IPS-18c (cell line): Measurements from ENCODE around the gene SIK3.

Source experiments
- H3K4me3 ChIP-seq: 2 replicates; pipeline ENCODE4 v1.7.0; 2013; ENCODE audit warnings: low read depth, mild to moderate bottlenecking, low read length, moderate library complexity; ENCODE audit not compliant: insufficient read depth
- H3K9me3 ChIP-seq: one replicate; pipeline ENCODE4 v1.6.1; 2013; ENCODE audit warnings: mild to moderate bottlenecking, low read length, moderate library complexity; ENCODE audit not compliant: control insufficient read depth, insufficient read depth

Gene SIK3

GRCh38 chr11:116936754-116937446 lies 161.3 kb downstream of the SIK3 start:
- no peak overlapping the region for H3K4me3 ChIP-seq
- no peaks in the 10 kb centered on the region for H3K9me3 ChIP-seq

GRCh38 chr11:116935514-116935913 lies 162.7 kb downstream of the SIK3 start:
- no peak overlapping the region for H3K4me3 ChIP-seq

GRCh38 chr11:116935089-116935488 lies 163.1 kb downstream of the SIK3 start:
- H3K4me3 ChIP-seq = no peak overlapping the region

More at GRCh38 chr11:116935514-116935913, 162.7 kb downstream of the SIK3 start:
- no peaks in the 10 kb centered on the region for H3K9me3 ChIP-seq

GRCh38 chr11:116933961-116934360 lies 164.3 kb downstream of the SIK3 start:
- no peak overlapping the region for H3K4me3 ChIP-seq
- no peaks in the 10 kb centered on the region for H3K9me3 ChIP-seq

More at GRCh38 chr11:116935089-116935488, 163.1 kb downstream of the SIK3 start:
- H3K9me3 ChIP-seq = no peaks in the 10 kb centered on the region

- H3K4me3 ChIP-seq = no peak overlapping the region
- H3K9me3 ChIP-seq = no peaks in the 10 kb centered on the region
Measured at GRCh38 chr11:116932181-116932580, 166.0 kb downstream of the SIK3 start.

- no peaks in the 10 kb centered on the region for H3K9me3 ChIP-seq
- H3K4me3 ChIP-seq = no peak overlapping the region
Measured at GRCh38 chr11:116931206-116931953, 166.8 kb downstream of the SIK3 start.

- H3K9me3 ChIP-seq = no peaks in the 10 kb centered on the region
- no peak overlapping the region for H3K4me3 ChIP-seq
Measured at GRCh38 chr11:116930586-116930985, 167.6 kb downstream of the SIK3 start.

- Histone ChIP-seq H3K4me3 (no peak overlapping the region), H3K9me3 (no peaks in the 10 kb centered on the region)
Measured at GRCh38 chr11:116930177-116930576, 168.1 kb downstream of the SIK3 start.

GRCh38 chr11:116929414-116930090 lies 168.7 kb downstream of the SIK3 start:
- Histone ChIP-seq H3K4me3 (no peak overlapping the region), H3K9me3 (no peaks in the 10 kb centered on the region)

GRCh38 chr11:116928845-116929244 lies 169.4 kb downstream of the SIK3 start:
- H3K9me3 ChIP-seq = no peaks in the 10 kb centered on the region
- no peak overlapping the region for H3K4me3 ChIP-seq

- no peak overlapping the region for H3K4me3 ChIP-seq
Measured at GRCh38 chr11:116928102-116928777, 170.0 kb downstream of the SIK3 start.

GRCh38 chr11:116927163-116927974 lies 170.9 kb downstream of the SIK3 start:
- H3K4me3 ChIP-seq = no peak overlapping the region
- no peaks in the 10 kb centered on the region for H3K9me3 ChIP-seq

More at GRCh38 chr11:116928102-116928777, 170.0 kb downstream of the SIK3 start:
- no peaks in the 10 kb centered on the region for H3K9me3 ChIP-seq

- Histone ChIP-seq H3K9me3 (no peaks in the 10 kb centered on the region), H3K4me3 (no peak overlapping the region)
Measured at GRCh38 chr11:116925050-116925449, 173.2 kb downstream of the SIK3 start.

- Histone ChIP-seq H3K9me3 (no peaks in the 10 kb centered on the region), H3K4me3 (no peak overlapping the region)
Measured at GRCh38 chr11:116918925-116919655, 179.1 kb downstream of the SIK3 start.

- Histone ChIP-seq H3K4me3 (no peak overlapping the region), H3K9me3 (no peaks in the 10 kb centered on the region)
Measured at GRCh38 chr11:116917632-116918031, 180.6 kb downstream of the SIK3 start.

GRCh38 chr11:116916886-116917285 lies 181.3 kb downstream of the SIK3 start:
- H3K9me3 ChIP-seq = no peaks in the 10 kb centered on the region
- H3K4me3 ChIP-seq = no peak overlapping the region
